HepG2 (cell line): ENCODE data around the gene FIS1. TPM values are rescaled to one million over a fixed set of nuclear protein-coding genes. Genes with fewer than 3 reads are reported as not detected.

Experiments
- ATF1 ChIP-seq: IDR thresholded peaks from 2 replicates; pipeline ENCODE4 v1.6.1; 2016; ENCODE audit warnings: mild to moderate bottlenecking, control low read depth
- ETV6 ChIP-seq: sonication (generic); formaldehyde crosslinking; conservative IDR thresholded peaks from 2 replicates; pipeline ENCODE4 v1.4.0; 2020; ENCODE audit warnings: missing genetic modification reagents
- GATAD1 ChIP-seq: IDR thresholded peaks from 2 replicates; pipeline ENCODE4 v1.6.1; 2016; ENCODE audit warnings: missing genetic modification reagents, missing compliant biosample characterization
- HCFC1 ChIP-seq: fragments of 150-350 bp; IDR thresholded peaks from 2 replicates; pipeline ENCODE4 v1.6.1; 2014; ENCODE audit warnings: low read depth, low read length
- IRX3 ChIP-seq: sonication (generic); formaldehyde crosslinking; IDR thresholded peaks from 2 replicates; pipeline ENCODE4 v1.8.1; 2023; ENCODE audit warnings: mild to moderate bottlenecking, low read depth, missing genetic modification reagents, borderline replicate concordance
- MTERF4 ChIP-seq: sonication (generic); formaldehyde crosslinking; IDR thresholded peaks from 2 replicates; pipeline ENCODE4 v1.8.0; 2023; ENCODE audit warnings: mild to moderate bottlenecking, missing genetic modification reagents
- PHF21A ChIP-seq: sonication (generic); formaldehyde crosslinking; IDR thresholded peaks from 2 replicates; pipeline ENCODE4 v1.5.0; 2020; ENCODE audit warnings: mild to moderate bottlenecking, missing genetic modification reagents
- POGZ ChIP-seq: sonication (generic); formaldehyde crosslinking; IDR thresholded peaks from 2 replicates; pipeline ENCODE4 v1.4.0; 2020; ENCODE audit warnings: mild to moderate bottlenecking, missing genetic modification reagents
- PRDM15 ChIP-seq: sonication (generic); formaldehyde crosslinking; IDR thresholded peaks from 2 replicates; pipeline ENCODE4 v1.4.0; 2020; ENCODE audit warnings: missing genetic modification reagents
- REST ChIP-seq, 2 experiments: IDR thresholded peaks; 2 replicates each; pipeline ENCODE4 v1.6.1; 2011 to 2012; ENCODE audit warnings: low read length in 2 of 2, borderline replicate concordance in 1 of 2, low read depth in 1 of 2, mild to moderate bottlenecking in 1 of 2, moderate library complexity in 1 of 2
- ZNF260 ChIP-seq: sonication (generic); formaldehyde crosslinking; IDR thresholded peaks from 2 replicates; pipeline ENCODE4 v1.4.0; 2020; ENCODE audit warnings: missing genetic modification reagents, low read depth, mild to moderate bottlenecking, borderline replicate concordance
- ZNF317 ChIP-seq: sonication (generic); formaldehyde crosslinking; IDR thresholded peaks from 2 replicates; pipeline ENCODE4 v1.5.0; 2020; ENCODE audit warnings: mild to moderate bottlenecking, missing genetic modification reagents
- ZNF33A ChIP-seq: sonication (generic); formaldehyde crosslinking; IDR thresholded peaks from 2 replicates; pipeline ENCODE4 v1.5.1; 2020; ENCODE audit warnings: missing genetic modification reagents, mild to moderate bottlenecking, moderate library complexity, borderline replicate concordance
- ZNF790 ChIP-seq: sonication (generic); formaldehyde crosslinking; IDR thresholded peaks from 2 replicates; pipeline ENCODE4 v1.8.0; 2022; ENCODE audit warnings: missing genetic modification reagents, mild to moderate bottlenecking, borderline replicate concordance
- ZNF891 ChIP-seq: sonication (generic); formaldehyde crosslinking; IDR thresholded peaks from 2 replicates; pipeline ENCODE4 v1.5.0; 2020; ENCODE audit warnings: mild to moderate bottlenecking, missing genetic modification reagents
- ZSCAN21 ChIP-seq: sonication (generic); formaldehyde crosslinking; IDR thresholded peaks from 2 replicates; pipeline ENCODE4 v1.8.0; 2022; ENCODE audit warnings: mild to moderate bottlenecking, missing genetic modification reagents, moderate library complexity, borderline replicate concordance
- polyA plus RNA-seq, 8 experiments: library from polyadenylated mRNA; depleted of rRNA in 3 of 8; stranded (reverse) in 7 of 8; unstranded in 1 of 8; fragments of >200 nt; fragmentation: Illumina TruSeq in 4 of 8; extraction: Trizol in 4 of 8; gene quantifications; 2 replicates each; pipeline versions ENCODE4 v1.2.1 to v1.2.3, GENCODE V29; 2011 to 2016; ENCODE audit warnings: low read depth in 4 of 8, missing spikeins in 1 of 8, mixed read lengths in 1 of 8; ENCODE audit not compliant: insufficient read depth in 1 of 8
- total RNA-seq, 5 experiments: library from RNA; depleted of rRNA; stranded (reverse); fragments of >200 nt; fragmentation: Illumina TruSeq; extraction: Trizol; gene quantifications; 2 replicates each; pipeline ENCODE4 v1.2.3, GENCODE V29; 2016; ENCODE audit warnings: low read depth in 1 of 5
- TF ChIP-seq, protein P1 (sequence below), 2 experiments: sonication (generic) in 1 of 2; formaldehyde crosslinking in 1 of 2; IDR thresholded peaks; 2 replicates each; pipeline versions ENCODE4 v1.4.0 to v1.6.1; 2018 to 2020; ENCODE audit warnings: missing genetic modification reagents in 2 of 2, borderline replicate concordance in 1 of 2, low read depth in 1 of 2, mild to moderate bottlenecking in 1 of 2, missing biosample characterization in 1 of 2

FIS1 gene
- total and polyA plus RNA-seq, 2 of the 13 experiments (the other 11 are each of a cell fraction or from before 2014, with no cell fraction given): 97.5 to 101 TPM

DNA sequence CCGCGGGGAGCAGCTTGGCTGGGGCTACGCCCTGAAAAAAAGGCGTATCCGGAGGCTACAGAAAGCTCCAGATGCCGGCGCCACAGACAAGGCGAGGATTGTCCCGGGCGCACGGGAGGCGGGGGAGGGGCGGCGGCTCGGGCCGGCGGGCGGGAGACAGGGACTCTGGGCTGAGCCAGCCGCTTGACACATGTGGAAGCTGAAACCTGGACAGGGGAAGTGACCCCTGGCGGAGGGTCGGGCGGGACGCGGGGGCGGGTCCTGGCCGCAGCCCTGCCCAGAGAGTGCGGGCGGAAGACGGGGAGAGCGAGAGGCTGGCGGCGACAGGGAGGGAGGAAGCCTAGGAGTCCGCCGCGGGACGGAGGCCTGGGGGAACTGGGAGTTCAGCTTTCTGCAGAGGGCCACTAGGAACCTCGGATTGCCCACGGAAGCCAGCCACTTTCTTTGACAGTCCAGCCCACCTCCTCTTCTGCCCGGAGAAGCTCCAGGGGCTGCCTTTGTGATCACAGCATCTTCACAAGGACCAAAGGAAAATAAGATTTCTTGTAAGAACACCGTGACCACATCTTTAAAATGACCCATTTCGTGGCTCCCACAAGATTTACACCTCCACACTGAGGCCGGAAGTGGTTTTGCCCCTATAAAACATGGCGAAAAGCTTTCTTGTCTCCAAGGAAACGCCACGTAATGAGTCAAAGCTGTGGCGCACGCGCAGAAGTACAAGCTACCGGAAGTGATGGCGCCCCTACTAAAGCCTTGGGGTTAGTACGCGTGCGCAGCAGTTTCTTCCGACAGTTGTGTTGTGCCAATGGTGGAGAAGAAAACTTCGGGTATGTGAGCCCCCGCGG, 27.3 kb downstream of the FIS1 start, which contains the start of the genes PLOD3 and ZNHIT1 (continued):
- 0 out of 4 replicates have a peak, but pooled peaks of 1 of the 2 experiments have one; percentile 4 for TF ChIP-seq REST (IDR thresholded peaks at IDR 0.05; ENCODE audit: borderline replicate concordance in 1 of 2, low read depth in 1 of 2, low read length in 2 of 2)
- 0 out of 2 replicates have a peak, but pooled peaks have one; percentile 75 for TF ChIP-seq ZSCAN21 (CRISPR knock-in tag)
- 0 out of 2 replicates have a peak, but pooled peaks have one; percentile 61 for TF ChIP-seq PHF21A (CRISPR knock-in tag)
- TF ChIP-seq ZNF260 (CRISPR knock-in tag): no peak
- no peak for TF ChIP-seq IRX3 (CRISPR knock-in tag)
- TF ChIP-seq ATF1 (CRISPR knock-in tag): peak; percentile 80
- TF ChIP-seq ZNF790 (CRISPR knock-in tag): no peak
- no peak for TF ChIP-seq MTERF4 (CRISPR knock-in tag)
- TF ChIP-seq POGZ (CRISPR knock-in tag): no peak; the same call in 1 of the 2 replicates
- TF ChIP-seq PRDM15 (CRISPR knock-in tag): no peak
- no peak for TF ChIP-seq ZNF33A (CRISPR knock-in tag)
- peak; percentile 35; the same call in 1 of the 2 replicates for TF ChIP-seq ZNF317
- peak; percentile 80 for TF ChIP-seq HCFC1
- no peak for TF ChIP-seq ZNF891
- TF ChIP-seq GATAD1 (CRISPR knock-in tag): peak; percentile 72
- TF ChIP-seq ETV6: no peak
- TF ChIP-seq, protein P1, sequence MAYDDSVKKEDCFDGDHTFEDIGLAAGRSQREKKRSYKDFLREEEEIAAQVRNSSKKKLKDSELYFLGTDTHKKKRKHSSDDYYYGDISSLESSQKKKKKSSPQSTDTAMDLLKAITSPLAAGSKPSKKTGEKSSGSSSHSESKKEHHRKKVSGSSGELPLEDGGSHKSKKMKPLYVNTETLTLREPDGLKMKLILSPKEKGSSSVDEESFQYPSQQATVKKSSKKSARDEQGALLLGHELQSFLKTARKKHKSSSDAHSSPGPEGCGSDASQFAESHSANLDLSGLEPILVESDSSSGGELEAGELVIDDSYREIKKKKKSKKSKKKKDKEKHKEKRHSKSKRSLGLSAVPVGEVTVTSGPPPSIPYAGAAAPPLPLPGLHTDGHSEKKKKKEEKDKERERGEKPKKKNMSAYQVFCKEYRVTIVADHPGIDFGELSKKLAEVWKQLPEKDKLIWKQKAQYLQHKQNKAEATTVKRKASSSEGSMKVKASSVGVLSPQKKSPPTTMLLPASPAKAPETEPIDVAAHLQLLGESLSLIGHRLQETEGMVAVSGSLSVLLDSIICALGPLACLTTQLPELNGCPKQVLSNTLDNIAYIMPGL (CRISPR knock-in tag; IDR thresholded peaks at IDR 0.05; ENCODE audit: borderline replicate concordance in 1 of 2, low read depth in 1 of 2): peak; percentile 25 to 63; a peak in 1 of 4 replicates
